Panc1 (cell line): ENCODE results near the gene DAB1. TPM values are rescaled to one million over a fixed set of nuclear protein-coding genes. Genes with fewer than 3 reads are reported as not detected.

Source experiments
- ATAC-seq: fragments of 200-7000 bp; cut with Tn5 transposase; 2 replicates; pipeline ENCODE4 v1.9.1; 2020; ENCODE audit warnings: mild to moderate bottlenecking, moderate library complexity
- BruUV-seq: library from RNA; stranded (reverse); fragments of 400-500 nt; replicated peaks from 2 replicates; lab custom pipeline; 2021; lab: Mats Ljungman, UMichigan
- CTCF ChIA-PET: fragments of 300-600 bp; sonication (Branson Sonifier 250); formaldehyde crosslinking; loops from one replicate; lab custom pipeline; 2022; ENCODE audit warnings: antibody characterized with exemption; lab: Charles Lee
- POLR2A ChIA-PET: fragments of 300-600 bp; sonication (Branson Sonifier 250); formaldehyde crosslinking; loops from one replicate; lab custom pipeline; 2022; ENCODE audit warnings: antibody characterized with exemption; lab: Charles Lee
- DNase-seq: peaks from one replicate; pipeline ENCODE4 v3.0.0-alpha.2; 2010; ENCODE audit warnings: low read depth, low spot score
- H3K27ac ChIP-seq: 2 replicates; pipeline ENCODE4 v1.5.1; 2011; ENCODE audit warnings: mild to moderate bottlenecking, low read length, inconsistent platforms
- H3K27me3 ChIP-seq: fragments of 200-500 bp; sonication (Bioruptor generic); 2 replicates; pipeline ENCODE4 v1.6.0; 2014; ENCODE audit warnings: low read length, inconsistent platforms; ENCODE audit not compliant: control insufficient read depth, insufficient read depth
- H3K36me3 ChIP-seq: fragments of 200-500 bp; sonication (Bioruptor generic); 2 replicates; pipeline ENCODE4 v1.5.1; 2014; ENCODE audit warnings: inconsistent platforms, mild to moderate bottlenecking, low read length, moderate library complexity; ENCODE audit not compliant: control insufficient read depth, insufficient read depth
- H3K4me1 ChIP-seq: 2 replicates; pipeline ENCODE4 v1.5.1; 2011; ENCODE audit warnings: inconsistent platforms, mild to moderate bottlenecking, low read length, moderate library complexity; ENCODE audit not compliant: control insufficient read depth, insufficient read depth
- H3K4me3 ChIP-seq, 2 experiments: 2 replicates each; pipeline ENCODE4 v1.5.1; 2011 to 2012; ENCODE audit warnings: low read depth in 2 of 2, low read length in 2 of 2, mild to moderate bottlenecking in 2 of 2, inconsistent platforms in 1 of 2, moderate library complexity in 1 of 2
- H3K9me3 ChIP-seq: fragments of 200-500 bp; sonication (Bioruptor generic); 2 replicates; pipeline ENCODE4 v1.5.1; 2014; ENCODE audit warnings: low read depth, mild to moderate bottlenecking, inconsistent platforms, low read length, moderate library complexity; ENCODE audit not compliant: control insufficient read depth, insufficient read depth
- CTCF ChIP-seq: fragments of 450-650 bp; IDR thresholded peaks from 2 replicates; pipeline ENCODE4 v1.5.1; 2017; ENCODE audit warnings: mild to moderate bottlenecking
- POLR2AphosphoS5 ChIP-seq: IDR thresholded peaks from 2 replicates; pipeline ENCODE4 v1.6.1; 2012; ENCODE audit warnings: mild to moderate bottlenecking, low read depth, low read length, moderate library complexity
- REST ChIP-seq, 2 experiments: IDR thresholded peaks; 2 replicates each; pipeline ENCODE4 v1.6.1; 2011 to 2012; ENCODE audit warnings: low read depth in 2 of 2, control low read depth in 1 of 2, low read length in 1 of 2, mild to moderate bottlenecking in 1 of 2, moderate library complexity in 1 of 2; ENCODE audit not compliant: insufficient read depth in 1 of 2
- SIN3A ChIP-seq: IDR thresholded peaks from 2 replicates; pipeline ENCODE4 v1.6.1; 2012; ENCODE audit warnings: low read depth, mild to moderate bottlenecking, low read length, moderate library complexity, borderline replicate concordance; ENCODE audit not compliant: insufficient read depth
- TCF7L2 ChIP-seq: IDR thresholded peaks from 2 replicates; pipeline ENCODE4 v1.6.1; 2011; ENCODE audit warnings: mild to moderate bottlenecking, low read depth, low read length, inconsistent platforms
- in situ Hi-C: cut with HindIII; loops from 2 replicates; pipeline ENCODE4 v1.10.0; 2016; ENCODE audit warnings: low sequenced_read_pairs, low pct_unique_long_range_greater_than_20kb
- intact Hi-C: fragments of 100-400 bp; cut with micrococcal nuclease; formaldehyde crosslinking; loops from one replicate; pipeline ENCODE4 v1.10.0; 2022; ENCODE audit not compliant: unreplicated experiment
- total RNA-seq: library from RNA; stranded (reverse); gene quantifications from one replicate; pipeline ENCODE4 v1.2.1, GENCODE V29; 2021; ENCODE audit not compliant: unreplicated experiment

Gene DAB1
- total RNA-seq, 1 experiment from 2014 or later = 0.05 TPM

GRCh38 chr1:57160594-57160993 is 263.3 kb downstream of the DAB1 start:
- Histone ChIP-seq H3K27ac (no peak overlapping the region), H3K9me3 (no peaks in the 10 kb centered on the region), H3K36me3 (no peaks in the 10 kb centered on the region), H3K4me1 (no peaks in the 10 kb centered on the region), H3K4me3 (no peak overlapping the region), H3K27me3 (peaks cover 7% of the 10 kb centered on the region; the same call in 1 of the 2 replicates)
- in situ Hi-C loops (no loop called here), intact Hi-C loops (no loop called here)
- ChIA-PET POLR2A (no interaction called here), CTCF (no interaction called here)
- ATAC-seq (no peak), DNase-seq (no peak)
- no peak for TF ChIP-seq CTCF
- no peak for TF ChIP-seq REST (IDR thresholded peaks at IDR 0.05; ENCODE audit: insufficient read depth in 1 of 2, low read depth in 2 of 2, low read length in 1 of 2)
- TF ChIP-seq POLR2AphosphoS5 = no peak
- no peak for TF ChIP-seq SIN3A
- TF ChIP-seq TCF7L2 = no peak
- no TSS peak for BruUV-seq

- POLR2A ChIA-PET = no interaction called here
- no peaks in the 10 kb centered on the region for H3K36me3 ChIP-seq
- DNase-seq = no peak
- no peaks in the 10 kb centered on the region for H3K4me1 ChIP-seq
- in situ Hi-C loops (no loop called here), intact Hi-C loops (no loop called here)
- peaks cover 7% of the 10 kb centered on the region; the same call in 1 of the 2 replicates for H3K27me3 ChIP-seq
- ATAC-seq = no peak
- TF ChIP-seq REST (IDR thresholded peaks at IDR 0.05; ENCODE audit: insufficient read depth in 1 of 2, low read depth in 2 of 2, low read length in 1 of 2) (no peak), SIN3A (no peak), TCF7L2 (no peak), POLR2AphosphoS5 (no peak), CTCF (no peak)
- no peaks in the 10 kb centered on the region for H3K9me3 ChIP-seq
- CTCF ChIA-PET = no interaction called here
- no peak overlapping the region for H3K27ac ChIP-seq
- BruUV-seq = no TSS peak
- no peak overlapping the region for H3K4me3 ChIP-seq
Measured at GRCh38 chr1:57158604-57158998, 265.3 kb downstream of the DAB1 start.
